ENCODE measurements around the gene IFITM10.

Gene IFITM10

DNA sequence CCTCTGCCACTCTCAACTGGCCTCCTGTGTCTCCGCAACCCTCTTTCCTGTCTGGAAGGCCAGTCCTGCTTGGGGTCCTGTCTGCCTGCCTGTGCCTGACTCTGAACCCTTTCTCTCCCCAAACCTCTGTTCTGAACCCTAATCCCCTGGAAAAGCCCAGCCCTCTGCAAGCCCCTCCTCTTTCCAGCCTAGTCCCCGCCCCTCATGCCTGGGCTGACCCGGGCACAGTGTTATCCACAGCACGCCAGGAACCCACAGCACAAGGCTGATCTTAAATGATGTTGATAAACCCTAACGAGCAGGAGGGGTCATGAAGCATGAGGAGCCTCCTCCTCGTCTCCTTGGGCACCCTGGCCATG is at the start of gene IFITM10:
IFITM10 (minus strand) TSS at position 115 of the 359 bp plus-strand sequence. CDS start 153 bp downstream, outside the sequence.
- no peak for DNase-seq

DNA sequence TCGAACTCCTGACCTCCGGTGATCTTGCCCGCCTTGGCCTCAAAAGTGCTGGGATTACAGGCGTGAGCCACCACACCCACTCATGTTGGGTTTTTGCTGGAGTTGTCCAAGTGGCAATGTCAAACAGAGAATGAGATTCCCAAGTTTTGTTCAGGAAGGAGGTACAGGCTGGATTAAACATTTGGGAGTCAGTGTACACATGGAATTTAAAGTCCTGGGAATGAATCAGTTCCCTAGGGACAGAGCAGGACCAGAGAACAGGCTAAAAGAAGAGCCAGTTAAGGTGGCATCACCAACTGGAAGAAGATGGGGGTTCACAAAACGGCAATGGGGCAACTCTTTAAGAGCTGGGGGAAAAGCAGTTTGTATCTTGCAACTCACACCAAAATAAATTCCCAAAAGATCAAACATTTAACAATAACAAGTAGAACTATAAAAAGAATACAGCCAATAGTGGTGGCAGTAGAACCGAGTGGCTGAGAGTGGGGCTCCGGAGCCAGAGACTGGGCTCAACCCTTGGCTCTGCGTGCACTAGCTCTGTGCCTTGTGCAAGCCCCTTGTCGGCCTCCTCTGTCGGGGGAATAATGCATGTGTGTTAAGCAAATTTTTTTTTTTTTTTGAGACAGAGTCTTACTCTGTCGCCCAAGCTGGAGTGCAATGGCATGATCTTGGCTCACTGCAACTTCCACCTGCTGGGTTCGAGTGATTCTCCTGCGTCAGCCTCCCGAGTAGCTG is 47.2 kb upstream of the IFITM10 start:
- no peak for DNase-seq

DNA sequence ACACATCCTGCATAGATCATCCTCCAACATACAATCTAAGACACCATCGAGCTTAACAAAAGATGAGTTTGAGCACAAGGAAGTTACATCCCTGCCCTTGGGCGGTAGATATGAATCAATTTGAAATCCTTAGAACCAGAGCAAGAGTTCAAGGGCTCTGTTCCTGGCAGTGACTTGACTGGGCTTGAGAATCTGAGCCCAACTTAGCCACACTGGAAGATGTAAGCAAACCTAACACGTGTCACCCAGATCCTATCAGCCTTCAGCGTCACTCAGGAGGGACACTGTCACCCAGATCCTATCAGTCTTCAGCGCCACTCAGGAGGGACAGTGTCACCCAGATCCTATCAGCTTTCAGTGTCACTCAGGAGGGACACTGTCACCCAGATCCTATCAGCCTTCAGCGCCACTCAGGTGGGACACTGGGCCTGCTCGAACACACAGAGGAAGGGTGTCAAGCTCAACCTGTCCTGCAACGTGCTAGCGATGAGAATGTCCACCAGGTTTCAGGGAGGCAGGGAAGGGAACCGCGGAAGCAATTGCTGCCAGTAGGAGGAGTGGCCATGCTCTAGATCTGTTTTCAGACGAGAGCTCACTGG is 46.1 kb upstream of the IFITM10 start:
- no peak for DNase-seq

DNA sequence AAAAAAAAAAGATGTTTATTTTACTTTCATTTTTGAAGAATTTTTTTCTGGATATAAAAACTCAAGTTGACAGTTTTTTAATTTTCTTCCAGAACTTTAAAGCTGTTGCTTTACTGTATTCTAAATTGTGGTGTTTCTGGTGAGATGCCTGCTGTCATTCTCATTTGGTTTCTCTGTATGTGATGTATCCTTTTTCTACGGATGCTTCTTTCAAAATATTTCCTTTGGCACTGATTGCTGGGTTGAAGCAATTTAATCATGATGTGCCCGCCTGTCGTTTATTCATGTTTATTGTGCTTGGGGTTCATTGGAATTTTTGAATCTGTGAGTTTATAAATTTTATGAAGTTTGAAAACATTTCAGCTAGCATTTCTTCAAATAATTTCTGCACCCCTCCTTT is 42.7 kb upstream of the IFITM10 start:
- no peak for DNase-seq

DNA sequence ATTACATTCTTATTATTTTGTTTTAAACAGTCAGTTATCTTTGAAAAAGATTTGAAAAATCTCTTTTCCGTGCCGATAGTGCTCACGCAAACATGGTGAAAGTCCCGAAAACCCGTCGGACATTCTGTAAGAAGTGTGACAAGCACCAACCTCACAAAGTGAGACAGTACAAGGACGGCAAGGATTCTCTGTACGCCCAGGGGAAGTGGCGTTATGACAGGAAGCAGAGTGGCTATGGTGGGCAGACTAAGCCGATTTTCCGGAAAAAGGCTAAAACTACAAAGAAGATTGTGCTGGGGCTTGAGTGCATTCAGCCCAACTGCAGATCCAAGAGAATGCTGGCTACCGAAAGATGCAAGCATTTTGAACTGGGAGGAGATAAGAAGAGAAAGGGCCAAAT is 42.1 kb upstream of the IFITM10 start:
- no peak for DNase-seq

DNA sequence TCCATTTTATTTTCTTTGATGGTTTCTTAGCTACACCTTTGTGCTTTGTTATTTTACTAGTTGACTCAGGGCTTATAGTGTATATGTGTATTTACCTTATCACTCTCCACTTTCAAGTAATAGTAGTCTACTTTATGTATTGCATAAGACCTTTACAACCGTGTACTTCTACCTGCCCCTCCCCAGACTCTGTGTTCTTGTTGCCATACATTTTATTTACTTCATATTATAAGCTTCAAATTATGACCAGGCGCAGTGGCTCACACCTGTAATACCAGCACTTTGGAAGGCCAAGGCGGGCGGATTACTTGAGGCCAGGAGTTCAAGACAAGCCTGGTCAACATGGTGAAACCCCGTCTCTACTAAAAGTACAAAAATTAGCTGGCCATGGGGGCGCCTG is 41.5 kb upstream of the IFITM10 start:
- DNase-seq: no peak

DNA sequence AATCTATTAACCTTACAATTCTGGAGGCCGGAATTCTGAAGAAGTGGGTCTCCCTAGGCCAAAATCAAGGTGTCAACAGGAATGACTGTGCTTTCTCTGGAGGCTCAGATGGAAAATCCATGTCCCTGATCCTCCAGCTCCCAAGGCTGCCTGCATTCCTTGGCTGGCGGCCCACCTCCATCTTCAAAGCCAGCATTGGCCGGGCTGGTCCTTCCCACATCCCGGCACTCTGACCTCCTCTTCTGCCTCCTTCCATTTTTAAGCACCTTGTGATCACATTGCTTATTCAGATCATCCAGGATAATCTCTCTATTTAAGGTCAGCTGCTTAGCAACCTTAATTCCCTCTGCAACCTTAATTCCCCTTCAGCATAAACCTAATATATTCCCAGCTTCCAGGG is 36.1 kb upstream of the IFITM10 start:
- no peak for DNase-seq

DNA sequence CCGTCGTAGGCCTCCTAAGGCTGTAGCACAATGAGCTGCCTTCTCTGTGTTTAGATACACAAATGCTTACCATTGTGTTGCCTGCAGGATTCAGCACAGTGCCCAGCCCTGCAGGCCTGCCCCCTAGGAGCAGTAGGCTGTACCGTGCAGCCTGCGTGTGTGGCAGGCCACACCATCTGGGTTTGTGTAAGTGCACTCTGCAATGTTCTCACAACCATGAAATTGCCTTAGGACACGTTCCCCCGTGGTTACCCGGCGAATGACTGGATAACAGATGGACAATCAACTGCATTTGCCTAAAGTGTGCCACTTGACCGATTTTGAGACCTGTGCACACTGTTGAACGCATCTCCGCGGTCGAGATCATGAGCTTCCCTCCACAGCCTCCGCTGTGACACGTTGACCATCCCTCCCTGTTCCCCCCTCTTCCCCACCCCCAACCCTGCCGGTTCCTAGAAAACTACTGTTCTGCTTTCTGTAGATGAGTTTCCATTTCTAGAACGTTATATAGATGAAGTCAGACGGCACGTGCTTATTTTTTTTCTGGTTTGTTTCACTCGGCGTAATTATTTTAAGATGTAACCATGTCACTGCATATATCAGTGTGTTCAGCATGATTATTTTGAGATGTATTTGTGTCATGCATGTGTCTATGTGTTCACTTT is 35.5 kb upstream of the IFITM10 start:
- DNase-seq: no peak

DNA sequence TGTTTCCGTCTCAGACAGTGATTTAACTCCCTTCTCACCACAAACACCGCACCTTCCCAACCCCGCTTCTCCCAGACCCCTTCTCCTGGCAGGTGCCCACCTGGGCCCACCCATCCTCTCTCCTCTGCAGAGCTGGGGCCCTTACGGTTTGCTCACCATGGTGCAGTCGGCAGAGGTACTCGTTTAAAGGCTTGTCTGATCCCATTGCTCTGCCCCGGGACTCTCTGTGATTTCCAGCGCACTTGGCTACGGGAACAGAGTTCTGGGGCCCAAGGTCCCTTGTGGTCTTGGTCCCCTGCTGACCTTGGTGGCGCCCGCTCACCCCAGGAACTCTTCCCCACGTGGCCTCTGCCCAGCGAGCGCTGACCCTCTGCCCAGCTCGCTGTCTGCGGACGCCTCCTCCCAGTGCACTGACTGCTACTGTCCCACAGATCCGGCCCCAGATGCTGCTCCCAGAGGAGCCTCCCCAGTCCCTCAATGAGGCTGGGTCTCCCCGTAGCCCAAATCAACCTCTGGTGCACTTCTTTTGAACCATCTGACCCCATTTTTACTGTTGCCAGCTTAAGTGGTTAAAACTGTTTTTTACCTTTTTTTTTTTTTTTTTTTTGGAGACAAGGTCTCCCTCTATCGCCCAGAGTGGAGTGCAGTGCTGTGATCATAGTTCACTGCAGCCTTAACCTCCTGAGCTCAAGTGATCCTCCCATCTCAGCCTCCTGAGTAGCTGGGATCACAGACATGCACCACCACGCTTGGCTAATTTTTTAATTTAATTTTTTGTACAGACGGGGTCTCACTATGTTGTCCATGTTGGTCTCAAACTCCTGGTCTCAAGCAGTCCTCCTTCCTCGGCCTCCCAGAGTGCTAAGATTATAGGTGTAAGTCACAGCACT is 34.6 kb upstream of the IFITM10 start:
- DNase-seq: no peak

DNA sequence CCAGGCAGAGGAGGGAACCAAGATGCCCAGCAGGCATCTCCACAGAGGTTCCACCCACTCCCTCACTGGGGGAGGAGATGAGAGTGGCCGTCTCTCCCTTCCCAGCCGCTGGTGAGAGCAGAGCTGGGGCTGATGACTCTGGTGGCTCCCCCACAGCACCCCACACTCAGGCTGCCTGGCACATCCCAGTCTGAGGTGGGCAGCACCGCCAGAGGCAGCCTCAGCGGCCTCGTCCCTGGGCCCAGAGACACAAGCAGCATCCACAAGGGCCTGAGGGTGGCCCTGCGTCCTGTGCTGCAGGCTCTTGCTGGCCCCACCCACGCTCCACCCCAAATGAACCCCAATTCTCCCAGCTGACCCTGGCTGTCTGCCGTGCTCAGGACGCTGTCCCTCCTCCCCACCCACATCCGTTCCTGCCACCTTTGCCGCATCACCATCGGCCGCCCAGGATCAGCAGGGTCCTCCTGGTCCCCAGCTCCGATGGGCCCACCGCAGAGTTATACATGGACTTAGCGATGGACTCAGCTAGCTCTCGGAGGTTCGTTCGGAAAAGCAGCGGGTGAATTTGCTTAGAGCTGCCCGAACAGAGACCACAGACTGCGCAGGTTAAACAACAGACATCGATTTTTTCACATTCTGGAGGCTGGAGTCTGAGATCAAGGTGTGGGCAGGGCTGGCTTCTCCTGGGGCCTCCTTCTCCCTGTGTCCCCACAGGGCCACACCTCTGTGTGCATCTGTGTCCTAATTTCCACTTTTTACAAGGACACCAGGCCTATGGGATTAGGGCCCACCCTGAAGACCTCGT is 33.5 kb upstream of the IFITM10 start:
- DNase-seq: no peak

DNA sequence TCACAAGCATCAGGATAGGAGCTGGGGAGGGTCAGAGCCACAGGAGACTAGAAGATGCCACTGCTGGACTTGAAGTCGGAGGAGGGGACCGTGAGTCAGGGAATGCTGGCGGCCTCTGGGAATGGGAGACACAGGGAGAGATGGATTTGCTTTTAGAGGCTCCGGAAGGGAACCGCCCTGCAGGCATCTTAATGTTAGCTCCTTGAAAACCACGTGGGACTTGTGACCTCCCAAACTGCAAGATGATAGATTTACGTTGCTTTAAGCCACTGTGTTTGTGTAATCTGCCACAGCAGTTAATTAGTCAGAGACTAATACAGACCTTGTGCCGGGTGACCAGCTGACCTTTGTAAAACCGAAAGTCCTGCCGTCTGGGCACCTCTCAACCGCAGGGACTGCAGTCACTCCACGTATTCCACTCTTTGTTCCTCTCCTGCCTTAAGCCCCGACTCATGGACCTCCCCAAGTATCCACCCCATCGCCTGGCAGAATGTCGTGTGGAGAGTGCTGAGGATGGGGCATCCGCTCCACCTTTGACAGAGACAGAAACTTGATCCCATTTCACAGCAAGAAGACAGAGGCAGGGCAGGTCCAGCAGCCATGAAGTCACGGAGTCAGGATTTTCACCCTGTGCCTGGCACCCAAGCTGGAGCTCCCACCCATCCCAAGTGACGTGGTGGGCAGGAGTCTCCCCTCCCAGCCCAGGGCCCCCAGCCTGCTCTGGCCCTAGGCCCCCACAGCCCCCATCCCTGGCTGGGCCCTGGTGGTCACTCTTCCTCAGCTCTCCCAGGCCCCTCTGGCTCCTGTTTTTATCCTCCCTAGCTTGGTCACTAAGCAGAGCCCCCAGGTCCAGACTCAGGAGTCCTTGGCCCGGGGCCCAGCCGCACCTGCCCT is 32.7 kb upstream of the IFITM10 start:
- DNase-seq: no peak

DNA sequence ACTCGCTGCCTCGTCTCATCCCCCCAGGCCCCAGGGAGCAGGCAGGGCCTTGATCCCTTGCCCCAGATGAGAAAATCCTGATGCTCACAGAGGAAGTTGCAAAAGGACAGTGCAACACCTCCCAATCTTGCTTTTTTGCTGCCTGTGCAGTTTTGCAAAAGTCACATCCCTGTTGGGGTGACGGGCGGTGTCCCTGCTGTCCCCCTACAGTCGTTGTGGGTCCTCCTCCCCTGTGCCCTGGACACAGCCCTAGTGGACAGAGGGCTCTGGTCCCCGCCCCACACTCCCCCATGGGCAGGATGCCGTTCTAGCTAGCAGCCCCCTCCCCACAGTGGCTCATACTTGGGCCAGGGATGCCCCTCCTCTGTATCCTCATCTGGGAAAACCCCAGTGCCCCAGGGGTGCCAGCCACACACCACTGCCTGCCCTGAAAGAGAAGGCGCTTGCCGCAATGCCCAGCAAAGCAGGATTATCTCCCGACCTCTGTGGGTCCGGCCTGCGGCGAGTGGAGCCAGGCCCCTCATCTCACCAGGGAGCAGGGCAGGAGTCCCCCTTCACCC is 31.7 kb upstream of the IFITM10 start:
- DNase-seq: no peak

DNA sequence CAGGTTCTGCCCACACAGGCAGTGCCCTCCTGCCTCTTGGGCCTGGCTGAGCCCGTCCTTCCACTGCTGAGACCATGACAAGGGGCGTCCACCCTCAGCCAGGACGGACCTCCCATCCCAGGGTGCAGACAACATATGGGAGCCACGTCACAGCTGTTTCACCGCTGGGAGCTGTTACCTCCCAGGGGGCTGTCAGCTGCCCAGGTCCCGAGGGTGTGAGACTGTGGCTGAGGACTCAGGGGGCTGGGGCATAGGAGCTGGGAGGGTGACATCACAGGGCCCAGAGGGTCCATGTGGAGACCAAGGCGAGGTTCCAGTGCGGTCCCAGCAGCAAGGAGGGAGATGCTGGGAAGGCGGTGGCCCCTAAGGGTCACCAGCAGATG is 31.2 kb upstream of the IFITM10 start:
- DNase-seq: no peak

DNA sequence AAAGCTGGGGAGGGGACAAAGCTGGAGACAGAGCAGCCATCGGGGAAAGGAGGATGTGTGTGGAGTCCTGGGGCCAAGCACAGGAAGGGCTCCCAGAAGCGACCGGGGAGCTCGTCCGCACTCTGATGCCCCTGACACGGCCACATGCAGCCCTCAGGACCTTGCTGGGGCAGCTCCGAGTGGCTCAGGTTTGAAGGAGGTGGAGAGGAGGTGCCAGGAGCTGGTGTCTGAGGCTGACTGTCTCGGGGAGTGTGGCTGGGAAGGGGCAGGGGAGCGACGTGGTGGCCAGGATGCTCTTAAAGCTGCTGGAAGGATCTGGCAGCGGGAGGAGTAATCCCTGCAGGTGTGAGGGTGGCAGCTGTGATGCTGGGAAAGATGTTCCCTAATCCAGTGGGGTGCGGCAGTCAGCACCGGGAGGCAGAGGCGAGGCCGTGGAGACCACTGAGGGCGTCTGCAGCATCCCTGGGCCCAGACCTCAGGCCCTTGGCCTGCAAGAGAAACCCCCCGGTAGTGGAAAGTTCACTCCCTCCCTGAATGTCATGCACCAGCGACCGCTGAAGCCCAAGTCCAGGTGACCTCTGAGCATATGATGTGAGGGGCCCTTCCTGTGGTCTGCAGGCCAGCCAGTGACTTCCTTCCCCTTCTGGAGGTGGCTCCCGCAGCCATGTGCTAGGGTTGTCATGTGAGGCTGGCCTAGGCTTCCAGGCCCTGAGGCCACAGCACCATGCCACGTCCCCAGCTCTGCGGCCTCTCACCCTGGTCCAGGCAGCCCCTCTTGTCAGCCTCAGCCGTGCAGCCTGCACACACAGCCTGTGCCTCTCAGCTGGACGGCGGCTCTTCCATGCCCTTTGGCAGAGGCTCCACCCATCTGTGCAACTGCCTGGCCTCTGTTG is 30.6 kb upstream of the IFITM10 start:
- no peak for DNase-seq

DNA sequence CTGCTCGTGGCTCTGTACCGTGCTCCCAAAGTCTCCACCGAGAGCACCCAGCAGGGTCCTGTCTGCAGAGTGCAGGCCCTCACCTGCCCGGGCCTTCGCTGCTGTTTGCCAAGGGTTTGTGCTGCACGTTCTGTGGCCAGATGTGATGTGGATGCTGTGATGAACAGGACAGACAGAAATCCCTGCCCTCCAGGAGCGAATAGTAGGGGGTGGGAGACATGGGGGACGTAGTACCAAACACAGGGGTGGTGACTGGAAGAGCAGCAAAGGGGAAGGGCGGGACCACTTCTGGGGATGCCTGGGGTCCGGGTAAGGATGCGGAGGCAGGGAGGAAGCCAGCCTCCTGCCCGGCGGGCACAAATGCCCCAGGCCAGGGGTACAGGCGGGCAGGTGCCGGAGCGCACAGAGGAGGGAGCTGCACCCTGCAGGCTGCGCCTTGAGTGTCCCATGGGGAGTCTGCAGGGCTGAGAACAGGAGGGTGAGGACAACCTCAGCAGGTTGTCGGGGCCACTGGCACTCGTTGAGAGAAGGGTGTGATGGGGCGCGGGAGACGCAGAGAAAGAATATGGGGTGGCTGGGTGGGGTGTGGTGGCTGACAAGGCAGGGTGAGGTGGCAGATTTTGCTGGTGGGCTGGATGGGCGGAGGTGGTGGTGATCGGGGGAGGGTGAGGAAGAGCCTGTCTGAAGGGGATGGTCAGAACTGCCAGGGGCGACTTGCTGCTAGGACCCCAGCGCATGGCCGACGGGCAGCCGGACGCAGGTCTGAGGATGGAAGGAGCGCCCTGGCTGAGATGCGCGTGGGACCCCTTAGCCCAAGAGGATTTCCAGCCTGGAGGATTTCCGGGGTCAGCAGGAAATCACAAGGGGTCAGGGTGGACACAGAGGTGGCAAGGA is 29.7 kb upstream of the IFITM10 start:
- DNase-seq: no peak

DNA sequence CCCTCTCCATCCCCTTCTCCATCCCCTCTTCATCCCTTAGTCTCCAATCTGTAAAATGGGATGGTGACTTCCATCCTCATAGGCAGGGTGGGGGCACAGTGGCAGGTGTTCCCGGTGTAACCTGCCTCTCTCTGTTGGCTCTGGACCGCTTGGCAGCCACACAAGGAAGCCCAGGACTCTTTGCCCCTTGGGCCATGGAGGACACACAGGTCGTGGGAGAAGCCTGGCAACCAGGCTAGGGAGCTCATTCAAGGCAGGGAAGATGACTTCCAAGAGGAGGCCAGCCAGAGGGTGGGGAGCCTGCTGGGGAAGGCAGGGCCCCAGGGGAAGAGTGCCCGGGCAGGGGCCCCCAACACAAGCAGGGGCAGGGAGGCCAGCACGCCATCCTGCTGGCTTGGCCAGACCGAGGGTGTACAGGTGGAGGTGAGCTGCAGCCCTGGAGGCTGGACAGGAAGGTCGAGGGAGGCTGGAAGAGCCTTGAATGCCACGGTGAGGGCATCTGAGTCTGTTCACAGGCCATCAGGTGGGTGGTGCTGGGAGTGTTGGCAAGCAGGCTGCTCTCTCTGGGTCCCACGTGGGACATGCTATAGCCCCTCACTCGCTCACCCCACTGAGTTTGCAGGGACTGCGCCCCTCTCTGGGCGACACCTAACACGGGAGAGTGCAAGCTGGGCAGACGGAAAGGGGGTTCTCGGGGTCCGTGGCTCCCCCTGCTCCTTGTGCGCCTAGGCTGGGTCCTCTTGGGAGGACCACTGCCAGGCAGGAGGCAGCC is 28.8 kb upstream of the IFITM10 start:
- DNase-seq: no peak

DNA sequence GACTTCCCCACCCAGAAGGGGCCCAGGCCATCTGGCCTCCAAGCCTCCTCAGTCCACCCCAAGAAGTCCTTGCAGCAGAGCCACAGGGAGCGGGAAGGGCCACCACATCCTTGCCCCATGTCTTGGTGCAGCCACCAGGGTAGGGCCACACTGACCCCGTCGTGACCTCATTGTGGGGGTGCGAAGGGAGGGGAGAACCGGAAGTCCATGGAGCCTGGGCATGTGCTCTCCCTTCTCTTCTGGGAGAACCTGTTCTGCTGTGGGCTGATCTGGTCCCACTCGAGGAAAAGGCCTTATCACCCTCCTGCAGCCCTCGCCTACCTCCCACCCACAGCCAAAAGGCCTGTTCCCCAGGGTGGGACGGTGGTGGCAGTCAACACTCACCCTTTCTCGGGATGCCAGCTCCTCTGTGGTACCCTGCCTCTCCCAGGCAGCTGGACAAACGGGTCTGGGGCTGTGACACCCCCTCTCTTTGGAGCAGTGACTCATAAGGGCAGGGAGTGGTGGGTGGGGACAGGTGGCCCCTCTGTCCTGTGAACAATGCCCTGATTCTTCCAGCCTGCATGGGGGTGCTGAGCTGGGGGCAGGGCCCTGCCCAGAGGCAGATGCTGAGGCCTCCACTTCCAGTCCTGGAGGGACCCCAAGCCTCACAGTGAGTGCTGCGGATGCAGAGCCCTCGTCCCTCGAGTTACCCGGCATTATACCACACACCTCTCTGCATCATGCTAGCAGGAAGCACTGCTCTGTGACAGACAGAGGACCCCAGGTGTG is 27.9 kb upstream of the IFITM10 start:
- no peak for DNase-seq
